NCI-H1105 (cell line): ENCODE measurements around the gene IL12RB1.
"Not testable (repeated sequence)": the region's sequence is repeated elsewhere in the genome, so short reads cannot be mapped to it uniquely, and the experiment has no call there.

Experiments used
- DNase-seq: peaks from one replicate; lab custom pipeline; 2025; lab: John Stamatoyannopoulos, UW

Gene IL12RB1

GRCh38 chr19:18112989-18113478 is 26.3 kb upstream of the IL12RB1 start:
- DNase-seq = peak; percentile 78

- DNase-seq = no peak
Observed at GRCh38 chr19:18110609-18111232, 24.0 kb upstream of the IL12RB1 start.

- DNase-seq = no peak
Observed at GRCh38 chr19:18109733-18110608, 23.2 kb upstream of the IL12RB1 start.

GRCh38 chr19:18109341-18109732 is 22.6 kb upstream of the IL12RB1 start:
- DNase-seq = no peak

GRCh38 chr19:18108897-18109296 is 22.2 kb upstream of the IL12RB1 start:
- no peak for DNase-seq

GRCh38 chr19:18107235-18107634 is 20.5 kb upstream of the IL12RB1 start:
- no peak for DNase-seq

- not testable (repeated sequence) for DNase-seq
Observed at GRCh38 chr19:18105259-18105658, 18.5 kb upstream of the IL12RB1 start.

- DNase-seq = no peak
Observed at GRCh38 chr19:18104793-18105131, 18.0 kb upstream of the IL12RB1 start.

GRCh38 chr19:18102916-18103542 is 16.3 kb upstream of the IL12RB1 start:
- no peak for DNase-seq

- no peak for DNase-seq
Observed at GRCh38 chr19:18101268-18101667, 14.5 kb upstream of the IL12RB1 start.

- DNase-seq = no peak
Observed at GRCh38 chr19:18100710-18101109, 14.0 kb upstream of the IL12RB1 start.

GRCh38 chr19:18099623-18099995 is 12.9 kb upstream of the IL12RB1 start:
- no peak for DNase-seq

GRCh38 chr19:18098891-18099622 is 12.3 kb upstream of the IL12RB1 start:
- no peak for DNase-seq

GRCh38 chr19:18097993-18098890 is 11.5 kb upstream of the IL12RB1 start:
- no peak for DNase-seq

GRCh38 chr19:18097217-18097992 is 10.7 kb upstream of the IL12RB1 start, which contains the start of gene MAST3:
TSS of gene MAST3 (plus strand) at chr19:18097778. CDS start at chr19:18097793, 15 bp downstream.
- no peak for DNase-seq

GRCh38 chr19:18096258-18096657 is 9.5 kb upstream of the IL12RB1 start:
- no peak for DNase-seq

GRCh38 chr19:18093439-18094161 is 6.9 kb upstream of the IL12RB1 start:
- DNase-seq = no peak

GRCh38 chr19:18091217-18091608 is 4.5 kb upstream of the IL12RB1 start:
- no peak for DNase-seq

- DNase-seq = no peak
Observed at GRCh38 chr19:18090545-18091216, 3.9 kb upstream of the IL12RB1 start.
